GOT3 (cell line): ENCODE data around the gene SH2D3C.

ENCODE experiments used
- DNase-seq: peaks from one replicate; lab custom pipeline; 2025; ENCODE audit warnings: mixed read lengths; lab: John Stamatoyannopoulos, UW

The SH2D3C gene

GRCh38 chr9:127741831-127742434, 36.5 kb downstream of the SH2D3C start:
- no peak for DNase-seq

- DNase-seq = no peak
Measured at GRCh38 chr9:127739614-127740330, 38.7 kb downstream of the SH2D3C start.

GRCh38 chr9:127738666-127739065, 39.8 kb downstream of the SH2D3C start:
- no peak for DNase-seq

- no peak for DNase-seq
Measured at GRCh38 chr9:127735530-127736185, 42.8 kb downstream of the SH2D3C start.

GRCh38 chr9:127734747-127735529, 43.5 kb downstream of the SH2D3C start, which contains the start of gene TOR2A:
TSS of gene TOR2A (minus strand) at chr9:127735294. CDS start at chr9:127735270, 24 bp downstream.
- DNase-seq = peak; percentile 76

- DNase-seq = no peak
Measured at GRCh38 chr9:127734247-127734746, 44.2 kb downstream of the SH2D3C start.

GRCh38 chr9:127733614-127734013, 44.9 kb downstream of the SH2D3C start:
- DNase-seq = no peak

- no peak for DNase-seq
Measured at GRCh38 chr9:127732444-127732843, 46.0 kb downstream of the SH2D3C start.

- DNase-seq = no peak
Measured at GRCh38 chr9:127731938-127732337, 46.5 kb downstream of the SH2D3C start.

- no peak for DNase-seq
Measured at GRCh38 chr9:127730799-127731410, 47.6 kb downstream of the SH2D3C start.

- DNase-seq = no peak
Measured at GRCh38 chr9:127730262-127730661, 48.2 kb downstream of the SH2D3C start.

GRCh38 chr9:127729522-127730256, 48.8 kb downstream of the SH2D3C start:
- no peak for DNase-seq

- DNase-seq = no peak
Measured at GRCh38 chr9:127728808-127729207, 49.7 kb downstream of the SH2D3C start.

GRCh38 chr9:127726871-127727270, 51.6 kb downstream of the SH2D3C start:
- DNase-seq = no peak

- DNase-seq = no peak
Measured at GRCh38 chr9:127724012-127724411, 54.5 kb downstream of the SH2D3C start.

- DNase-seq = no peak
Measured at GRCh38 chr9:127723444-127723843, 55.0 kb downstream of the SH2D3C start.

GRCh38 chr9:127723013-127723412, 55.5 kb downstream of the SH2D3C start:
- no peak for DNase-seq

GRCh38 chr9:127722055-127722745, 56.3 kb downstream of the SH2D3C start:
- DNase-seq = no peak

GRCh38 chr9:127721391-127721821, 57.1 kb downstream of the SH2D3C start:
- no peak for DNase-seq

- no peak for DNase-seq
Measured at GRCh38 chr9:127720865-127721227, 57.6 kb downstream of the SH2D3C start.
